H4 (cell line): ENCODE measurements around the gene NOC2L. TPM values are rescaled to one million over a fixed set of nuclear protein-coding genes. Genes with fewer than 3 reads are reported as not detected.

Source experiments
- DNase-seq: peaks from one replicate; pipeline ENCODE4 v3.0.0-alpha.2; 2015; ENCODE audit warnings: low spot score
- total RNA-seq: library from RNA; depleted of rRNA; stranded (reverse); fragments of >200 nt; shearing (Covaris generic); gene quantifications from 2 replicates; pipeline ENCODE4 v1.2.3, GENCODE V29; 2014

The NOC2L gene
- total RNA-seq, 1 experiment from 2014 or later, result 78.4 TPM

DNA sequence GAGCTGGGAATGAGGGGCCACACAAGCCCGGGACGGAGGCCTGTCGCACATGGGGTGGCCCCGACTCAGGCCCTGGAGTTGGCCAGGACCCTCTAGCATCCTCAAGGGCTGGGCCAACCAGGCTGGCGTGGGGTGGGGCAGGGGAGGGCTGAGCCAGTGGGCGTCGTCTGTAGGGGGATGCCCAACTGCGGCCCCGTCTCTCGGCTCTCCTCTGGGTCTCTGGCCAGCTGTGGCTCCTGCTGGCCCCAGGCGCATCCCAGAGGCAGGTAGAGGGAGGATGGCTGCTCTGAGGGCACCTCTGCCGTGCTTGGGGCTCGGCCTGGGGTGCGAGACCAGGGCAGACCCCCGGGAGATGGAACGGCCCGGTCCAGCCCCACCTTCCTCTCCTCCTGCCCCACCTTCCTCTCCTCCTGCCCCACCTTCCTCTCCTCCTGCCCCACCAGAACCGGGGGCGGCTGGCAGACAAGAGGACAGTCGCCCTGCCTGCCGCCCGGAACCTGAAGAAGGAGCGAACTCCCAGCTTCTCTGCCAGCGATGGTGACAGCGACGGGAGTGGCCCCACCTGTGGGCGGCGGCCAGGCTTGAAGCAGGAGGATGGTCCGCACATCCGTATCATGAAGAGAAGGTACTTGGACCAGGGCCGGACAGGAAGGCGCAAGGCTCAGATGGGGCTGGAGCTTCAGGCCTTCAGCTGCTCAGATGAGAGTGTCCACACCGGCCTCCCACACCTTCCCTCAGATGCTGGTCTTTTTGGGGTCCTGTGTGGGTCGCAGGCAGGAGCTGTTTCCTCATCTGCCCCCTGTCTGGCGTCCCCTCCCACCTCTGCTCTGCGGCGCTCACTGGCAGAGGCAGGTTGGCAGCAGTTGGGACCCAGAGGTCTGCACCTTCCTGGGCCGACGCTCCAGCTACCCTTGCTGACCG, 29.1 kb downstream of the NOC2L start:
- DNase-seq, result no peak

DNA sequence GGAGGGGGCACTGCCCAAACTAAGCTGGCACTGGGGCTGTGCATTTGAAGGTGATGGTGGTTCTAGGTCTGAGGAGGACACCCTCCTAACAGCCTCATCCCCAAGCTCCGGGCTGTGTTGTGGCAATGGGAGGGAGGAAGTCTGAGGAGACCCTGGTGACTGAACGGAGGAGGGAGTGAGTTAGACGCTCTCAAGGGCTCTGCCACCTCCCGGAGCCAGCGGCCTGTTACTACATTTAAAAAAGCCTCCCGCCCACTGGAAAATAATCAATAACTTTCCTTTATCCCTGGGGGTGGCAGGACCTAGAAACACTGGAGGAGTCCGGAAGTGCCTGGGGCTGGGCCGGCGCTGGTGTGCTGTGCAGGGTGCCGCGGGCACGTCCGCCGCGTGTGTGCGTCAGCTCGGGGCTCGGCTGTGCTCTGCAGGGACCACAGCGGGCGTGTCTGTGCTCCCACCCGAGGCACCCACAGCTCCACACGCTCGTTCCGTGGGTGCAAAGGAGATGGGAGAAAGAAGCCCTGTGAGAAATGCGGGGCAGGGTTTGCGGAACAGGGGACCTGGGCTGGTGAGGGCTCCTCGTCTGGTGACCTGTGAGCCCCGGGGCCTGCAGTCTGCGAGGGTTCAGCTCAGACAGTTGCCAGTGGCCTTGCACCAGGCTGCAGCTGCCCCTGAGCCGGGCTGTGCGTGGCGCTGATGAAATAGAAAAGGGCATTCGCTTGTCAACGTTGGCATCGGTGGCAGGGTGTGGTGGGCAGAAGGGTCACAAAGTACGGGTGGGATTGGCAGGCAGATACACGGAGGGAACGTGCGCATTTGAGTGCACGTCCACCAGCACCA, 30.0 kb downstream of the NOC2L start:
- DNase-seq, result no peak

DNA sequence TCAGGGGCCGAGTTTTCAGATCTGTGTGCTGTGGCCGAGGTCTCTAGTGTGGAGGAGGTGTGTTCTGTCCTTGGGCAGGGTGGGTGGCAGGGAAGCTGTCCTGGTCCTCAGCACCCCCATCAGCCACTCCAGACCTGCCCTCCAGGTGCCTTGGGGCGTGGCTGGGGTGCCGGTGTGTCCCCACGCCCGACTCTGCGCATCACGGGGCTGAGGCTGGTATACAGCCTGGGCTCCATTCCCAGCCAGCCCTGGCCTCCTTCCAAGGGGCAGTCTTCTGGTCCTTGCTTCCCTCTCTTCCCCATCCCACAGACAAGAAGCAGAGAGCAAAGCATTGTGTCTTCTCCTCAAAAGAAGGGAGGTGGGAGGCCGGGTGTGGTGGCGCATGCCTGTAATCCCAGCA, 31.3 kb downstream of the NOC2L start:
- no peak for DNase-seq

GRCh38 chr1:927234-927633, 31.8 kb downstream of the NOC2L start:
- DNase-seq, result no peak

DNA sequence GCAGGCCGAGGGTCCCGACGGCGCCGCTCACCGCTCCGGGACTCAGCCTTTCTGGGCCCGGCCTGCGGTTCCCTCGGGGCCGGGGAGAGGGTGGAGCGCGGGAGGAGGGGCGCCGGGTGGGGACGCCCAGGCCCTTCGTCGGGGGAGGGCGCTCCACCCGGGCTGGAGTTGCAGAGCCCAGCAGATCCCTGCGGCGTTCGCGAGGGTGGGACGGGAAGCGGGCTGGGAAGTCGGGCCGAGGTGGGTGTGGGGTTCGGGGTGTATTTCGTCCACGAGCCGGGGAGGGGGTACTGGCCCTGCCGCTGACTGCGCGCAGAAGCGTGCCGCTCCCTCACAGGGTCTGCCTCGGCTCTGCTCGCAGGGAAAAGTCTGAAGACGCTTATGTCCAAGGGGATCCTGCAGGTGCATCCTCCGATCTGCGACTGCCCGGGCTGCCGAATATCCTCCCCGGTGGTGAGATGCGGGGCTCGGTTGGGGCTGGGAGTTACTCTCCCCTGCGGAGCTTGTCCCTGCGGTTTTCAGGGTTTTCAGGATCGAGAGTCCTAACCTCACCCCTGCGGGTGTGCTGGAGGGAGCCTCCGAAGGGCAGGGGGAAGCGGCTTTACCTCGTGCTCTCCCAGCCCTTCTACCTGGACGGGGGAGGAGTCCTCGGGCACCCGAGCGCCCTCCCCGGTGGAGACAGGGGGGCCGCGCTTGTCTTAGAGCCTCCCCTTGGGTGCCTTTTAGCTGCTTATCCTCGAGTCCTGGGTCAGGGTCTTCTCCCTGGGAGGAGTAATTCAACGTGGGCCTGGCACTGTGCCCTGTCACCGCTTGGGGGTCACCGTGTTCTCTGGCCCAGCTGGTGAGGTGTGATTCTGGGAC, 33.3 kb downstream of the NOC2L start:
- DNase-seq, result peak; percentile 56

- DNase-seq, result no peak
These were observed 34.1 kb downstream of the NOC2L start for GRCh38 chr1:924656-925560.

DNA sequence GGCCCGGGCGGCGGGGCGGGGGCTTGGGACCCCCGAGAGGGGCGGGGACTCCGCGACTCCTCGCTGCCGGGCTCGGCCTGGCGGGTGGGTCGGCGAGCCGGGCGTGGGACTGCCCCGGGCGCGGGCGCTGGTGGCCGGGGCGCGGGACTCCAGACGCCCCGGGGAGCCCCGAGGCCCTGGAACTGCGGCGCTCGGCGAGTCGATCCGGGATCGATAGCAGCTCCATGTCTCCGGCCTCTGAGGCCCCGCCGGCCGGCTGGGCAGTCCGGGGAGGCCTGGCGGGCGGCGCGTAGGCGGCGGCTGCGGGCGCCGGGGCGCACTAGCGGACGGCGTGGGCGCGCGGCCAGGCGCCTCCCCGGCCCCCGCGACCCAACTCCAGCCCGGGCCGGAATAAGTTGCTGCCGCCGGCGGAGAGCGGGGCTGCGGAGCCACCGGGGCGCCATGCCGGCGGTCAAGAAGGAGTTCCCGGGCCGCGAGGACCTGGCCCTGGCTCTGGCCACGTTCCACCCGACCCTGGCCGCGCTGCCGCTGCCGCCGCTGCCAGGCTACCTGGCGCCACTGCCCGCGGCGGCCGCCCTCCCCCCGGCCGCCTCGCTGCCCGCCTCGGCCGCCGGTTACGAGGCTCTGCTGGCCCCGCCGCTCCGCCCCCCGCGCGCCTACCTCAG, 34.9 kb downstream of the NOC2L start:
- no peak for DNase-seq

GRCh38 chr1:923131-923990, 35.7 kb downstream of the NOC2L start, which contains the start of gene SAMD11:
TSS of gene SAMD11 (plus strand) at chr1:923923. CDS start at chr1:924432, 509 bp downstream.
- peak; percentile 73 for DNase-seq

DNA sequence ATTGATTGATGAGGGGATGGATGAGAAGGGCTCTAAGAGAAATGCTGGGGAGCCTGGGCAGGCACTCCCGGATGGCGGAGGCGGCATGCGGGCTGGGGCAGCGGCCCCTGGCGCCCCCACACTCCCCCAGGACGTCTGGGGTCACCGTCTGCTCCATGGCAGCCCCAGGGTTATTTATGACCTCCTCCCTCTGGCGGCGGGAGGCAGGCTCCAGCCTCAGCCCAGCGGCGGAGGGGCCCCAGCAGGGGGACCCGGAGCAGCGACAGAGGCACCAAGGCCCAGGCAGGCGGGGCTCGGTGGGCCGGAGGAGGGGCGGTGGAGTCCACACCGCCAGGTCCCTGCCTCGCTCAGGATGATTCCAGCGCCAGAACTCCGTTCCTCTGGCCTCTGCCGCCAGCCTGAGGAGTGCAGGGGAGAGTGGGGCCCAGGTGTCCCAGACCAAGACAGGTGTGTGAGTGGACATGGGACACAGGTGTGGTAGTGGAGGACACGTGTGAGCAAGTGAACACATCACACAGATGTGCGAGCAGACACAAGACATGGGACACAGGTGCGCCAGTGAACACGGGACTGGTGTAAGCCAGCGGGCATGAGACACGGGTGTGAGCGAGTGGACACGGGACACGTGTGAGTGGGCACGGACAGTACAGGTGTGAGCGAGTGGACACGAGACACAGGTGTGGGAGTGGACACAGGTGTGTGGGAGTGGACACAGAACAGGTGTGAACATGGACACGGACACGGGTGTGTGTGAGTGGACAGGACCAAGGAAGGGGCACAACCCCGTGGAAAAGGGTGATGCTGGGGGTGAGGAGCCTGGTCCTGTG, 37.8 kb downstream of the NOC2L start:
- peak; percentile 70 for DNase-seq

DNA sequence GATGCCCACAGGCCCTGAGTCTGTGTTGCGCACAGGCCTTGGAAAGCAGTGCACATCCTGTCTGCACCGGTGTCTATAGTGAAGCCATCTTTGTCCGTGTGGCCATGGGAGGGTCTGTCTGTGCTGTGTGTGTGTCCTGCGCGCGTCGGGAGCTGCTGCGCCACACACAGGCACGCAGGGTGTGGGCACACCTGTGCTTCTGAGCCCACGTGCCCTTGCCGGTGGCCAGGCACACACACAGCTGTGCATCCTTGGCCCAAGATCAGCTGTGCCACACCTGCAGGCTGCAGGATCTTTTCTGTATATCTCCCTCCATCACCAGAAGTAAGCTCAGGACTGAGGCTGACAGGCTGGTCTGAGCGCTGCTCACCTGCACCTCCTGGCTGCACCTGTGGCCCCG, 38.5 kb downstream of the NOC2L start:
- DNase-seq, result no peak

GRCh38 chr1:920010-920409, 39.0 kb downstream of the NOC2L start:
- no peak for DNase-seq

DNA sequence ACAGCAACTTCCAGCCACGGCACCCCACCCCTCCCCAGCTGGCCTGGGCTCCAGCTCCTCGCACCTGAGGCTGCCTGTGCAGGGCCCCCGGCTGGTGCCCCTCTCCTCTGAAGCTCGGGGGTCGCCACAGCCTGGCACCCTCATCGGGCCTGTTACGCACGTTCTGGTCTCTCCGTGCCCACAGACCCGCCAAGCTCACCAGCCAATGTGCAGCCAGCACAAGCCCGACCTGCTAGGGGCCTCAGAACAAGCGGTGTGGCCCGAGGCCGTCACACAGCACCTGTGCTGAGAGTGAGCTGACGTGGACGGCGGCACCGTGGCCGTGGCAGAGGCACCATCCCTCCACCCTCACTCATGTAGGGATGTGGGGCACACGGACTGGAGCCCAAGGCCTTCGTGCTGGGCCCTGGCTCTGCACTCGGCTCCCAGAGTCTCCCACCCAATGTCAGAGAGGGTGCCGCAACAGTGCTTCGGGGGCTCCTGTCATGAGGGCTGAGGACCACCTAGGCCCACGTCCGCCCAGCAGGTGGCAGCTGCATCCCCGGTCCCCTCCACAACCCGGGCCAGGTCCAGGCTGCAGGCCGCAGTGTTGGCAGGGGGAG, 39.7 kb downstream of the NOC2L start:
- DNase-seq, result no peak

GRCh38 chr1:918843-919242, 40.2 kb downstream of the NOC2L start:
- DNase-seq, result no peak

DNA sequence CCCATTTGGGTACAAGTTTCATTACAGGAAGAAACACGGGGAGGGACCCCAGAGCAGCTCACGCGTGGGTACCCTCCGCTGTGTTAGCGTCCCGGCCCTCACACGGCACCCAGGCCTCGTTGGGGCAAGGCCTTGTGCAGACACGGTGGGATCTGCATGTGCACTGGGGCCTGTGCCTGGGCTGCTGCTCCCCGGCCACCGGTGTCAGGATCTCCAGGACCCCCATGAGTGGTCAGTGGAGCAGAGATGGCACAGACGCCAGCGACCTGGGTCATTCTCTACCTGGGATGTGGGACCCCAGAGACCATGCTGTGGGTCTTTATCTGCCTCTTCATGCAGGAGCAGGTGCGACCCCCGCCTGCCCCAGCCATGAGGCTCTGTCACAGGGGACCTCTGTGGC, 40.7 kb downstream of the NOC2L start:
- DNase-seq, result no peak

DNA sequence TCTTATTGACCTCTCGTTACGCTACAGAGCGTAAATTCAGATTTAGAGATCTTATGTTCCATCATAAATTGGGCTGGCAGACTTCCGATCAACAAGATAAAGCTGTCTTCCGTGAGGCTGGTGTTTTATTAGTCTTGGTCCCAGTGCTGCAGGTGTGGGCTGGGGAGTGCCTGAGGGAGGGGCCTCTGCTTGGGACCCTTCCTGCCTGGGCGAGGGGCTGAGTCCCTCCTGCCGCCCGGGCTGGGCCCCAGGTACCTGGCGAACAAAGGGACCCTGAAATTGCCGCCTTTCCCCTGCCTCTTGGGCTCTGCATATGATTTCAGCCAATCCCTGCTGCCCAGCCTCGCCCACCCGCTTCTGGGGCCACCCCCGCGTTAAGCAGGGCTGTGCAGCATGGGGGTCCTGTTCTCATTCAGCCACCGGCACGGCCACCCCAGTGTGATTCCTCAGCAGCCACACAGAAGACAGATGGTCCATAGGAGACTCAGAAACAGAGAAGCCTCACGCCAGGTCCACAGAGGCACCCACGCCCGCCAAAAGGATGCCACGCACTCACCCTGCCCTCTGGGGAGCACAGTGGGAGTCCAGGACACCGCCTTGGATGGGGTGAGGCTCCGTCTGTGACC, 41.5 kb downstream of the NOC2L start:
- DNase-seq, result no peak

DNA sequence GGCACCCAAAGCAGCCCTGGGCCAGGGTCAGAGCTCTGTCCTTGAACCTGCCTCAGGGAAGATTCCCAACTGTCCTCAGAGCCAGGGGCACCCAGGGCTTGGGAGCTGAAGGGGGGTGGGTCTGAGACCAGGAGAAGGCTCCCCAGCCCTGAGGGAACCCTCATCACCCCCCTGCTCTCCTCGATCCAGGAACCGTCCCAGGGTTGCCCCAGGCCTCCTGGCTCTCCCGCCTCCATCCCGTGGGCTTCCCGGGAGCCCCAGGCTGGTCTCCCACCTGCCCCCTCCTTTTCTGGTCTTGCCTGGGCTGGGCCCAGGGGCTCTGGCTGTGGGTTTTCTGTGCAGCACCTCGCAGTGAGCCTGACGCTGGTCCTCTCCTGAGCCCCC, 42.0 kb downstream of the NOC2L start:
- no peak for DNase-seq
